Measurements from ENCODE around the gene OR1I1. TPM values are rescaled to one million over a fixed set of nuclear protein-coding genes. Genes with fewer than 3 reads are reported as not detected.

OR1I1 gene
- total RNA-seq, 1 experiment from 2014 or later = not detected

DNA sequence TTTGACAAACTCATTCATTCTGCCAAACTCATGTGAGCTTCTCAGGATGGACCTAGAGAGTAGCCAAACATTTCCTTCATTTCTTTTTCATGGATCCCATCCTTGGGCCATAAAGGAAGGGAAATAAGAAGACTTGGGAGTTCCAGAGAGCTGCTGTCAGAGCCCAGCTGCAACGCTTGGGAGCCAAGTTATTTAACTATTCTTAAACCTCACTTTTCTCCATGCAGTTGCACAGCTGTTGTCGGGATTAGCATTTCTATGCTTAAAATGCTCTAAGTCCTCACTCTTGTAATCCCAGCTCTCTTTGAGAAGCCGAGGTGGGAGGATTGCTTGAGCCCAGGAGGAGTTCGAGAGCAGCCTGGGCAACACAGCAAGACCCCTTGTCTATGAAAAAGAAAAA, 44.4 kb upstream of the OR1I1 start:
- no peaks in the 10 kb centered on the region for H4K20me1 ChIP-seq (ENCODE audit: control insufficient read depth, insufficient read depth, insufficient read length)
- H3K18ac ChIP-seq (ENCODE audit: insufficient read length, low read depth, low read length) = no peak overlapping the region
- H2AFZ ChIP-seq (ENCODE audit: low read length) = no peak overlapping the region
- no peaks in the 10 kb centered on the region for H3K79me2 ChIP-seq (ENCODE audit: insufficient read depth, low read length)
- H3K27me3 Mint-ChIP-seq (ENCODE audit: low read depth) = peaks cover 8% of the 10 kb centered on the region
- no peak overlapping the region for H4K91ac ChIP-seq (ENCODE audit: insufficient read length, low read depth, low read length)
- no peak overlapping the region for H4K5ac ChIP-seq (ENCODE audit: insufficient read length, low read depth, low read length)
- no peak overlapping the region for H3K56ac ChIP-seq (ENCODE audit: insufficient read length, low read depth, low read length)
- no peak overlapping the region for H2BK15ac ChIP-seq (ENCODE audit: low read depth, low read length)
- peaks cover 0 to 24% (median 0%) of the 10 kb centered on the region in 3 experiments; a peak in 2 of 7 replicates for H3K36me3 Mint-ChIP-seq (ENCODE audit: insufficient read depth in 1 of 3, low read depth in 3 of 3)
- H3K27ac Mint-ChIP-seq = no peak overlapping the region
- H4K8ac ChIP-seq (replicated peaks; ENCODE audit: insufficient read length, low read depth, low read length) = no peak overlapping the region
- peaks cover 0 to 62% of the 10 kb centered on the region in 2 experiments; a peak in 3 of 5 replicates for H3K9me3 Mint-ChIP-seq
- no peaks in the 10 kb centered on the region for H3K79me1 ChIP-seq (ENCODE audit: insufficient read depth, low read depth, low read length, poor library complexity, severe bottlenecking)
- no peak overlapping the region for H2BK12ac ChIP-seq (ENCODE audit: insufficient read length, low read depth, low read length)
- H3K14ac ChIP-seq (ENCODE audit: insufficient read depth, low read length) = no peak overlapping the region
- TF ChIP-seq, protein P1, sequence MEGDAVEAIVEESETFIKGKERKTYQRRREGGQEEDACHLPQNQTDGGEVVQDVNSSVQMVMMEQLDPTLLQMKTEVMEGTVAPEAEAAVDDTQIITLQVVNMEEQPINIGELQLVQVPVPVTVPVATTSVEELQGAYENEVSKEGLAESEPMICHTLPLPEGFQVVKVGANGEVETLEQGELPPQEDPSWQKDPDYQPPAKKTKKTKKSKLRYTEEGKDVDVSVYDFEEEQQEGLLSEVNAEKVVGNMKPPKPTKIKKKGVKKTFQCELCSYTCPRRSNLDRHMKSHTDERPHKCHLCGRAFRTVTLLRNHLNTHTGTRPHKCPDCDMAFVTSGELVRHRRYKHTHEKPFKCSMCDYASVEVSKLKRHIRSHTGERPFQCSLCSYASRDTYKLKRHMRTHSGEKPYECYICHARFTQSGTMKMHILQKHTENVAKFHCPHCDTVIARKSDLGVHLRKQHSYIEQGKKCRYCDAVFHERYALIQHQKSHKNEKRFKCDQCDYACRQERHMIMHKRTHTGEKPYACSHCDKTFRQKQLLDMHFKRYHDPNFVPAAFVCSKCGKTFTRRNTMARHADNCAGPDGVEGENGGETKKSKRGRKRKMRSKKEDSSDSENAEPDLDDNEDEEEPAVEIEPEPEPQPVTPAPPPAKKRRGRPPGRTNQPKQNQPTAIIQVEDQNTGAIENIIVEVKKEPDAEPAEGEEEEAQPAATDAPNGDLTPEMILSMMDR (conservative IDR thresholded peaks at IDR 0.05) = no peak
- no peak overlapping the region for H3K27ac ChIP-seq (ENCODE audit: insufficient read length, low read depth, low read length)
- H3K9me3 ChIP-seq (ENCODE audit: control insufficient read depth, low read depth, low read length) = no peaks in the 10 kb centered on the region
- DNase-seq = no peak
- no peaks in the 10 kb centered on the region for H3K4me1 Mint-ChIP-seq
- H3K23me2 ChIP-seq (ENCODE audit: insufficient read length, low read depth, low read length, poor library complexity, severe bottlenecking) = no peaks in the 10 kb centered on the region
- no peak overlapping the region for H3K4me2 ChIP-seq (ENCODE audit: insufficient read depth, insufficient read length, low read length)
- H3K27me3 ChIP-seq (ENCODE audit: insufficient read depth, low read length) = no peaks in the 10 kb centered on the region
- H3T11ph ChIP-seq (ENCODE audit: low read length) = no peak overlapping the region
- no peak overlapping the region for H2BK5ac ChIP-seq (ENCODE audit: insufficient read length, low read length)
- H3K4me3 Mint-ChIP-seq = no peak overlapping the region
- no peak overlapping the region for H2AK5ac ChIP-seq (ENCODE audit: insufficient read length, low read length)
- no peak overlapping the region for H3K4ac ChIP-seq (ENCODE audit: low read depth, low read length)
- H3K4me1 ChIP-seq (ENCODE audit: insufficient read depth, low read length) = peaks cover 2% of the 10 kb centered on the region
- H3K23ac ChIP-seq (ENCODE audit: insufficient read length, low read depth, low read length) = no peak overlapping the region
- H3K9ac ChIP-seq (ENCODE audit: extremely low read depth, insufficient read length, low read length) = no peak overlapping the region
- no peak overlapping the region for H2BK20ac ChIP-seq (ENCODE audit: low read depth, low read length, poor library complexity, severe bottlenecking)
- no CpG with 5 or more reads among the region's 4 CpGs for WGBS (ENCODE audit: extremely low coverage, insufficient read length, low lambda C conversion rate)
- no peak overlapping the region for H2BK120ac ChIP-seq (ENCODE audit: low read depth, low read length, poor library complexity, severe bottlenecking)
